ENCODE results near the gene LTA4H.

DNA sequence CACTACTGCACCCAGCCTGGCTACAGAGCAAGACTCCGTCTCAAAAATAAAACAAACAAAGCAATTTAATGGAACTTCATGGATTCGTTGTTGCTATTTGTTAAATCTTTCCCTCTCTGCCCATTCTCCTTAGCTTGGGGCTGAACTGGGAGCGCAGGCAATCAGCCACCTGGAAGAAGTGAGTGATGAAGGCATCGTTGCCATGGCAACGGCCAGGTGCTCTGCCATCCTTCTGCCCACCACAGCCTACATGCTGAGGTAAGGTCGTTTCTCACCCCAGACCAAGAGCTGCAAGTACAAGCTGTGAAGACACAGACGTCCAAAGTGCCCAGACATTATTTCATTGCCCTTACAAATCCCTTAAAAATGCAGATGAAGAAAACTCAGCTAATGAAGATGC, 73.2 kb downstream of the LTA4H start:
- TF ChIP-seq, protein P1, sequence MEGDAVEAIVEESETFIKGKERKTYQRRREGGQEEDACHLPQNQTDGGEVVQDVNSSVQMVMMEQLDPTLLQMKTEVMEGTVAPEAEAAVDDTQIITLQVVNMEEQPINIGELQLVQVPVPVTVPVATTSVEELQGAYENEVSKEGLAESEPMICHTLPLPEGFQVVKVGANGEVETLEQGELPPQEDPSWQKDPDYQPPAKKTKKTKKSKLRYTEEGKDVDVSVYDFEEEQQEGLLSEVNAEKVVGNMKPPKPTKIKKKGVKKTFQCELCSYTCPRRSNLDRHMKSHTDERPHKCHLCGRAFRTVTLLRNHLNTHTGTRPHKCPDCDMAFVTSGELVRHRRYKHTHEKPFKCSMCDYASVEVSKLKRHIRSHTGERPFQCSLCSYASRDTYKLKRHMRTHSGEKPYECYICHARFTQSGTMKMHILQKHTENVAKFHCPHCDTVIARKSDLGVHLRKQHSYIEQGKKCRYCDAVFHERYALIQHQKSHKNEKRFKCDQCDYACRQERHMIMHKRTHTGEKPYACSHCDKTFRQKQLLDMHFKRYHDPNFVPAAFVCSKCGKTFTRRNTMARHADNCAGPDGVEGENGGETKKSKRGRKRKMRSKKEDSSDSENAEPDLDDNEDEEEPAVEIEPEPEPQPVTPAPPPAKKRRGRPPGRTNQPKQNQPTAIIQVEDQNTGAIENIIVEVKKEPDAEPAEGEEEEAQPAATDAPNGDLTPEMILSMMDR (conservative IDR thresholded peaks at IDR 0.05; ENCODE audit: low read depth, low read length), result no peak
- TF ChIP-seq RAD21 (IDR thresholded peaks at IDR 0.05; ENCODE audit: low read length) (no peak), POLR2A (IDR thresholded peaks at IDR 0.05; ENCODE audit: low read depth, low read length) (no peak), BHLHE40 (IDR thresholded peaks at IDR 0.05; ENCODE audit: low read depth, low read length) (no peak), MAFK (IDR thresholded peaks at IDR 0.05; ENCODE audit: low read depth, low read length) (no peak), RCOR1 (IDR thresholded peaks at IDR 0.05; ENCODE audit: insufficient replicate concordance, low read length) (no peak), FOS (IDR thresholded peaks at IDR 0.05; ENCODE audit: low read depth, low read length) (no peak)

All from IMR-90 (cell line).